HG03378 (cell line): ENCODE results near the gene BIN2.
"Not testable (repeated sequence)": the region's sequence is repeated elsewhere in the genome, so short reads cannot be mapped to it uniquely, and the experiment has no call there.

Source experiments
- ATAC-seq: cut with Tn5 transposase; IDR thresholded peaks from one replicate; pipeline ENCODE4 v1.9.1; 2021; ENCODE audit warnings: mild to moderate bottlenecking, moderate library complexity; ENCODE audit not compliant: unreplicated experiment

Gene BIN2

GRCh38 chr12:51318057-51318806 lies 5.7 kb downstream of the BIN2 start:
- ATAC-seq: not testable (repeated sequence)

DNA sequence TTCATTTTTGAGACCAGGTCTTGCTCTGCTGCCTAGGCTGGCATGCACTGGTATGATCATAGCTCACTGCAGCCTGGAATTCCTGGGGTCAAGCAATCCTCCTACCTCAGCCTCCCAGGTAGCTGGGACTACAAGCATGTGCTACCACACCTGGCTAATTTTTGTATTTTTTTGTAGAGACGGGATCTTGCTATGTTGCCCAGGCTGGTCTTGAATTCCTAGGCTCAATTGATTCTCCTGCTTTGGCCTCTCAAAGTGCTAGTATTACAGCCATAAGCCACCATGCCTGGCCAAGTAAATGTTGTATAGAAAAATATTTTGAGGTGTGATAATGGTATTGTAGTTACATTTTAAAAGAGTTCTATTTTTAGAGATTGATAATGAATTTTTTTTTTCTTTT lies 12.6 kb downstream of the BIN2 start:
- ATAC-seq: no peak

- ATAC-seq: no peak
Observed at GRCh38 chr12:51307655-51308593, 16.1 kb downstream of the BIN2 start.

DNA sequence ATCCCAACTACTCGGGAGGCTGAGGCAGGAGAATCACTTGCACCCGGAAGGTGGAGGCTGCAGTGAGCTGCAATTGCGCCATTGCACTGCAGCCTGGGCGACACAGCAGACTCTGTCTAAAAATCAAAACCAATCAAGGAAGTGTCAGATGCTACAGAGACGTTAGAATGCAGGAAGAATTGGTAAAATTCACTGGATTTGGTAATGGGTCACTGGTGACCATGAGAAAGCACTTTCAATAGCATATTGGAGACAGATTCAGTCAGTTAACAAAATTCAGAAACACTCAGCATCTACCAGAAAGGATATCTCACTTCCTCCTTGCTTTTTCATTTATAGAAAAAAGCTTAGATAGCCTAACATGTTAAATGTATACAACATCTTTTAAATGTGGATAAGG lies 17.5 kb downstream of the BIN2 start:
- no peak for ATAC-seq

DNA sequence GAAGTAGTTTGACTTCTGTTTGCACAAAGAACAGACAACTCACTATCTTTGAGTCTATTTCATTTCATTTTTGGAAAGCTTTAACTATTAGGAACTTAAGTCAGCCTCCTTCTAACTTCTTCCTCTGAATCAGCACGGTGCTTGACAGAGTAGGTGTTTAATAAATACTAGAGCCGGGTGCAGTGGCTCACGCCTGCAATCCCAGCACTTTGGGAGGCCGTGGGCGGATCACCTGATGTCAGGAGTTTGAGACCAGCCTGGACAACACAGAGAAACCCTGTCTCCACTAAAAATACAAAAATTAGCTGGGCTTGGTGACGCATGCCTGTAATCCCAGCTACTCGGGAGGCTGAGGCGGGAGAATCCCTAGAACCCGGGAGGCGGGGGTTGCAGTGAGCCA lies 23.2 kb downstream of the BIN2 start:
- not testable (repeated sequence) for ATAC-seq

GRCh38 chr12:51295651-51296050 lies 28.3 kb downstream of the BIN2 start:
- no peak for ATAC-seq

DNA sequence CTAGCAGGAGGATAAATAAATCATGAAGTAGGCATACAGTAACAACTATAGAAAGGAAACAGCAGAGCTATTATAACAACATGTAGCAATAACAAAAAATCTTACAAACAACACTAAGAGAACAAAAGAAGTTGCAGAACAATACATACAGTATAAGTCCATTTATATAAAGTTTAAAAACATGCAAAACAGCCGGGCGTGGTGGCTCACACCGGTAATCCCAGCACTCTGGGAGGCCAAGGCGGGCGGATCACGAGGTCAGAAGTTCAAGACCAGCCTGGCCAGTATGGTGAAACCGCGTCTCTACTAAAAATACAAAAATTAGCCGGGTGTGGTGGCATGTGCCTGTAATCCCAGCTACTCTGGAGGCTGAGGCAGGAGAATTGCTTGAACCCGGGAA lies 29.9 kb downstream of the BIN2 start:
- not testable (repeated sequence) for ATAC-seq

- ATAC-seq: no peak
Observed at GRCh38 chr12:51293696-51294095, 30.3 kb downstream of the BIN2 start.

DNA sequence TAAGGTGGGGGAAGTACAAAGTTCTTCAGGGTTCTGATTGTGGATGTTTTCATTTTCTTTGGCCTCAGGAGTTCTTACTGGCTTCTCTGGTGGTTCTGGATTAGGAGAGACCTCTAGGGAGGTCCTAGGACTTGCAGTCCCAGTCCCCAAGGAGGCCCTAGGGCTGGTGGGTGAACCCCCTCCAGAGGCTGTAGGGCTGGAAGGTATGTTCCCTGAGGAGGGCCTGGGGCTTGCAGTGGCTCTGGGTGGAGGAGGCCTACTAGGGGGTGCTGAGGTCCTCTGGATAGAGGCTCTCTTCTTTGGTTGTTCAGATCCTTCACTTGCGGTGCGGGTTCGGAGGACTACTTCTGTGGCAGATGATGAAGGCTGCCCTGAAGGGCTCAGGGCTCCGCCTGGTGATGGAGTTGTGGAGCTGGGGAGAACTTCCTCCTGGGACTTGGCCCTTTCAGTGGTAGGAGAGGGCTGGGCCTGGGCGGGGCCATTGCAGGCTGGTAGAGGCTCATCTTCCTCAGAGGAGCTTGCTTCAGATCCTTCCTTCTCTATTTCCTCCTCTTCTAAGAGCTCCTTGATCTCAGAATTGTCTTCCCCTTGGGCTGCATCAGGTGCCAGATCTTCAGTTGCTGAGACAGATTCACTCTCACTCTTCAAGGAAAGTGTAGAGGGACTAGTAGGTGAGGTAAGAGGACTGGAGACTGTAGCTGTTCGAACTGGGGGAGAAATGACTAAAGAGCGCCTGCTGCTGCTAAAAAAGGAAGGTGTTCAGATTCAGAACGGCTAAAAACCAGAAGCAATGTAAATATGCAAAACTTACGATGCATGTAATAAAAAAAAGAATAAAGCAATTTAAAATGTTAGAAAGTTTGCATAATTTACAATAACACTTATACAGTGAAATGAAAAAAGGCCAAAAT lies 32.1 kb downstream of the BIN2 start:
- ATAC-seq: not testable (repeated sequence)

DNA sequence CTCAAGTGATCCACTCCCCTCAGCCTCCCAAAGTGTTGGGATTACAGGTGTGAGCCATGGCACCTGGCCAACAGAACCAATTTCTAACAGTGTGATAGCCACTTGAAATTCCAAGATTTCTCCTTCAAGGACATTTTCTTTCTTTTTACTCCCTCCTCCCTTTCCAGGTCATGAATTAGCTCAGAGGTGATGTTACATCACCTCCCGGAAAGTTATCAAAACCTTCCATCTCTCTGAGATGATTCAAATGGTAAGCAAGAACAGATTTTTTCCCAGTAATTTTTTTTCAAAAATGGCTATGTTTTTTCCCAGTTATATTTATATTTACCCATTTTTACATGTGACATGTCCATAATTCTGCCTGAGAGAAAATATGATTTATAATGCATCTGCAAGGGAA lies 38.1 kb downstream of the BIN2 start:
- no peak for ATAC-seq

- no peak for ATAC-seq
Observed at GRCh38 chr12:51281202-51281924, 42.6 kb downstream of the BIN2 start.

DNA sequence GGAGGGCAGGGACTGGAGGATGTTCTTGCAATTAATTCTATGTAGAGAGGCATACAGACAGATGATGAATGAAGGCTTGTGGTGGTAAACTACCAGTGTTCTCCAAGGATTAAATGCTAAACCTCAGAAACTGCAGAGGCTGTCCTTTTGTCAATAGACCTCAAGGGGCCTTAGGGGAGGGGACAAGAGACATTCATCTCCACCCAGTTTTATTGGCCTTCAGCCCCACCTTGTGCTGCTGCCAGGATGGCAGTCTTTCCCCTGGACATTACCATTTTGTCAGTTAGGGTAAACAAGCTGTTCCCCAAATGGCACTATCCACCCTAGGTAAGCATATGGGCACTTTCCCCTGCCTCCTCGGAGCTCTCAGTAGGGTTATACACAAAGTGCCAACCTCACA lies 48.9 kb downstream of the BIN2 start:
- no peak for ATAC-seq

DNA sequence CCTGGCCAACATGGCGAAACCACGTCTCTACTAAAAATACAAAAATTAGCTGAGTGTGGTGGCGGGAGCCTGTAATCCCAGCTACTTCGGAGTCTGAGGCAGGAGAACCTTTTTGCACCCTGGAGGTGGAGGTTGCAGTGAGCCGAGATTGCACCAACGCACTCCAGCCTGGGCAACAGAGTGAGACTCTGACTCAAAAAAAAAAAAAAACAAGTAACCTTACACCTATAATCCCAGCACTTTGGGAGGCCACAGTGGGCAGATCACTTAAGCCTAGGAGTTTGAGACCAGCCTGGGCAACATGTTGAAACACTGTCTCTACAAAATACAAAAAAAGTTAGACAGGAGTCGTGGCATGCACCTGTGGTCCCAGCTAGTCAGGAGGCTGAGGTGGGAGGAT lies 51.2 kb downstream of the BIN2 start:
- not testable (repeated sequence) for ATAC-seq

GRCh38 chr12:51270951-51271518 lies 52.9 kb downstream of the BIN2 start:
- no peak for ATAC-seq

- no peak for ATAC-seq
Observed at GRCh38 chr12:51270067-51270950, 53.7 kb downstream of the BIN2 start, which contains the start of gene SMAGP. Gene SMAGP (minus strand): TSS chr12:51270415. CDS start chr12:51269278, 1,137 bp downstream.

GRCh38 chr12:51269174-51270066 lies 54.6 kb downstream of the BIN2 start:
- no peak for ATAC-seq

DNA sequence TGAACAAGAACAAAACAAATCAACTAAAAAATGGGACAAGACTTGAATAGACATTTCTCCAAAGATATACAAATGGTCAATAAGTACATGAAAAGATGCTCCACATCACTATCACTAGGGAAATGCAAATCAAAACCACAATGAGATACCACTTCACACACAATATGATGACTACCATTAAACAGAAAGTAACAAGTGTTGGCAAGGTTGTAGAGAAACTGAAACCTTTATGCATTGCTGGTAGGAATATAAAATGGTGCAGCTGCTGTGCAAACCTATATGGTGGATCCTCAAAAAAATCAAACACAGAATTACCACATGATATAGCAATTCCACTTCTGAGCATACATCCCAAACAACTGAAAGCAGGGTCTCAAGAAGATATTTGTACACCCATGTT lies 59.0 kb downstream of the BIN2 start:
- ATAC-seq: no peak

- no peak for ATAC-seq
Observed at GRCh38 chr12:51264297-51264696, 59.7 kb downstream of the BIN2 start.
